ENCODE data around the gene YLPM1.
A peak's percentile ranks its signal among the peaks of the same experiment; 100 is the strongest.
"Not testable (repeated sequence)": the region's sequence is repeated elsewhere in the genome, so short reads cannot be mapped to it uniquely, and the experiment has no call there.

The YLPM1 gene

DNA sequence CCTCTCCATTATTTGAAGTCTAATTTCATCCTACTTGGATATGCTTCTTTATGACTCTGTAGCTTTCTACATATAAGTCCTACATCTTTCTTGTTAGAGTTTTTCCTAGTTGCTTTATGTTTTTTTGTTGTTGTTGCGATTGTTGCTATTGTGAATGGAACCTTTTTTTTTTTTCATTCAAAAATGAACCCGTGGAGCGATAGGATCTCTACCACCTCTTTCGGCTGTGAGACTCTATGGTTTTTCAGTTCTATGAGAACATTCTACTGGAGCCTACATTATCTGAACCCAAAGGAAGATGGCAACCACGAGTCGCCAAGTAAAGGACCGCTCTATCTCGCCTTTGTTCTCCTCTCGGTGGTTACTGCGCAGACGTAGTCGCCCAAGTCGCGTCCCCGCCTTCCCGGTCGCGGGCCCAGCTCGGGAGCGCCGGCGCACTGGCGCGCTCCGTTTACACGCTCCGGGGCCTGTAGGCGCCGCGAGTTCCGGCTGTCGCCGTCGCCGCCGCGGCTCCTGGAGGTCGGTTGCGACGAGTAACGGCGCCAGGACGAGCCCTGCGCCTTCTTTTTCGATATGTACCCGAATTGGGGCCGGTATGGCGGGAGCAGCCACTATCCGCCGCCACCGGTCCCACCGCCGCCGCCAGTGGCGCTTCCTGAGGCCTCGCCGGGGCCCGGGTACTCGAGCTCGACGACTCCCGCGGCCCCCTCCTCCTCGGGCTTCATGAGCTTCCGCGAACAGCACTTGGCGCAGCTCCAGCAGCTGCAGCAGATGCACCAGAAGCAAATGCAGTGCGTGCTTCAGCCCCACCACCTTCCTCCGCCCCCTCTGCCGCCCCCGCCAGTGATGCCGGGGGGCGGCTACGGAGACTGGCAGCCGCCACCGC, at the start of gene YLPM1:
Gene YLPM1, plus strand, starts transcription at position 400 of the 886 bp plus-strand sequence. Its CDS starts 174 bp downstream, at position 574.
- Mint-ChIP-seq H3K4me3 (peak within 1 kb of the TSS; percentile 99), H3K27ac (peak within 1 kb of the TSS; percentile 90), H3K9me3 (no peaks in the 10 kb centered on the region), H3K4me1 (ENCODE audit: low read depth) (peaks cover 40% of the 10 kb centered on the region), H3K27me3 (peaks cover 3% of the 10 kb centered on the region), H3K36me3 (ENCODE audit: low read depth) (peaks cover 36% of the 10 kb centered on the region)
- intact Hi-C loops (cut with micrococcal nuclease): loop anchor here (2.0 to 10.0 kb wide), 2 partner anchors 50 to 678 kb away; partner anchors contain the start of genes ALDH6A1, AREL1, FCF1 and LIN52

GRCh38 chr14:74713395-74713735, 49.8 kb upstream of the YLPM1 start:
- H3K9me3 Mint-ChIP-seq: no peaks in the 10 kb centered on the region
- H3K36me3 Mint-ChIP-seq (ENCODE audit: low read depth): peaks cover 49% of the 10 kb centered on the region
- H3K27me3 Mint-ChIP-seq: no peaks in the 10 kb centered on the region
- H3K4me1 Mint-ChIP-seq (ENCODE audit: low read depth): peaks cover 18% of the 10 kb centered on the region
- intact Hi-C loops (cut with micrococcal nuclease): loop anchor here (2.0 to 5.0 kb wide), 3 partner anchors 49 to 221 kb away; partner anchors contain the start of genes ISCA2, NPC2 and YLPM1
- H3K27ac Mint-ChIP-seq: peak overlapping the region; percentile 98
- peak overlapping the region; percentile 94 for H3K4me3 Mint-ChIP-seq

DNA sequence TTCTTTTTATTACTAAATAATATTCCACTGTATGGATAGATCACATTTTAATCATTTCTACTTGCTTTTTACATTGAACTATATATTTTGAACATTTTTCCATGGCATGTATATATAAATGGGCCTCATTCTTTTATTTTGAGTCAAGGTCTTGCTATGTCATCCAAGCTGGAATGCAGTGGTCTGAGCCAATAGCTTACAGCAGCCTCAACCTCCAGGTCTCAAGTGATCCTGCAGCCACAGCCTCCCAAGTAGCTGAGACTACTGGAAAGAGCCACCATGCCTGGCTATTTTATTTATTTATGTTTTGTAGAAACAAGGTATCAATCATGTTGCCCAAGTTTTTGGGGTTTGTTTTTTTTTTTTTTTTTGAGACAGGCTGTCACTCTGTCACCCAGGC, 42.6 kb upstream of the YLPM1 start:
- no peak overlapping the region for H3K27ac Mint-ChIP-seq
- no peak overlapping the region for H3K4me3 Mint-ChIP-seq
- H3K27me3 Mint-ChIP-seq: no peaks in the 10 kb centered on the region
- H3K36me3 Mint-ChIP-seq (ENCODE audit: low read depth): peaks cover 95% of the 10 kb centered on the region
- H3K9me3 Mint-ChIP-seq: no peaks in the 10 kb centered on the region
- intact Hi-C loops (cut with micrococcal nuclease): no loop called here
- peaks cover 7% of the 10 kb centered on the region for H3K4me1 Mint-ChIP-seq (ENCODE audit: low read depth)

GRCh38 chr14:74723134-74723533, 40.0 kb upstream of the YLPM1 start:
- H3K27me3 Mint-ChIP-seq: no peaks in the 10 kb centered on the region
- H3K4me3 Mint-ChIP-seq: no peak overlapping the region
- H3K9me3 Mint-ChIP-seq: no peaks in the 10 kb centered on the region
- intact Hi-C loops (cut with micrococcal nuclease): no loop called here
- H3K27ac Mint-ChIP-seq: no peak overlapping the region
- peaks cover 7% of the 10 kb centered on the region for H3K4me1 Mint-ChIP-seq (ENCODE audit: low read depth)
- H3K36me3 Mint-ChIP-seq (ENCODE audit: low read depth): peaks cover 78% of the 10 kb centered on the region

GRCh38 chr14:74732387-74732786, 30.7 kb upstream of the YLPM1 start:
- intact Hi-C loops (cut with micrococcal nuclease): no loop called here

DNA sequence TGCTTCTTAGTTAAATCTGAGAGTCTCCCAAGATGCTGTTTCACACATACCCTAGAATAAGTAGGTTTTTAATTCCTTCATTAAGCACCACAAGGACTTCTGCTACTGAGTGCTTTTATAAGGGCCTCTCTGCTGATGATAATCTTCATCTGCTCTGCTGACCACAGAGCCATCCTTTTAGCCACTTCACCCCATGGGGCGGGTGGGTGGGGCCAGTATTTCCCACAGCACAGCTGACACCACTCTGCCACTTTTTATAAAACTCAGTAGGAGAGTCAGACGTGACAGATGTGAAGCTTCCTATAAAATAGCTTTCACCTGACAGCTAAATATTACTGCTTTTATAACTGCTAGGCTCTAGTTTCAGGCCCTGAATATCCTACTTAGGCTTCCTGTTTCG, 29.9 kb upstream of the YLPM1 start:
- H3K36me3 Mint-ChIP-seq (ENCODE audit: low read depth): peaks cover 88% of the 10 kb centered on the region
- H3K27me3 Mint-ChIP-seq: no peaks in the 10 kb centered on the region
- H3K9me3 Mint-ChIP-seq: no peaks in the 10 kb centered on the region
- intact Hi-C loops (cut with micrococcal nuclease): no loop called here
- H3K27ac Mint-ChIP-seq: no peak overlapping the region
- H3K4me1 Mint-ChIP-seq (ENCODE audit: low read depth): no peaks in the 10 kb centered on the region
- H3K4me3 Mint-ChIP-seq: no peak overlapping the region

More at GRCh38 chr14:74732387-74732786, 30.7 kb upstream of the YLPM1 start:
- Mint-ChIP-seq H3K9me3 (no peaks in the 10 kb centered on the region), H3K4me1 (ENCODE audit: low read depth) (no peaks in the 10 kb centered on the region), H3K27me3 (no peaks in the 10 kb centered on the region), H3K27ac (no peak overlapping the region), H3K4me3 (no peak overlapping the region), H3K36me3 (ENCODE audit: low read depth) (peaks cover 80% of the 10 kb centered on the region)

DNA sequence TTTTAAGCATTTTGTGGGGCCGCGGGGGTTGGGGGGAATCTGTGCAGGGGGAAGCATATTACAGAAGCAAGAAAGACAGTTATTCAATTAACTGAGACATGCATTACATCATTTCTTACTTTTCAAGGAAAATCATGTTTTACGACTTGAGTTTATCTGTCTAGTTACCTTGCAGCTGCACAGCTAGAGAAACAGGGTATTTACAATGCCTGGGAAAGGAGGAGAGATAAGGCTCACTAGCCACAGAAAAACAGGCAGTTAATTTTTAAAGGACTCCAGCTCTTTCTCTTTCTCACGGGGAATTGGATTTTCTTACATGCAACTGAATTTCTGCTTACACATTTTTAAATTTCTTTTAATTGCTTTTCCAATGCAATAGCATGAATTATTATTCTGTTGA, 28.0 kb upstream of the YLPM1 start:
- H3K36me3 Mint-ChIP-seq (ENCODE audit: low read depth): peaks cover 85% of the 10 kb centered on the region
- no peaks in the 10 kb centered on the region for H3K27me3 Mint-ChIP-seq
- no peak overlapping the region for H3K27ac Mint-ChIP-seq
- intact Hi-C loops (cut with micrococcal nuclease): no loop called here
- no peak overlapping the region for H3K4me3 Mint-ChIP-seq
- no peaks in the 10 kb centered on the region for H3K4me1 Mint-ChIP-seq (ENCODE audit: low read depth)
- H3K9me3 Mint-ChIP-seq: no peaks in the 10 kb centered on the region

- H3K4me1 Mint-ChIP-seq (ENCODE audit: low read depth): no peaks in the 10 kb centered on the region
- no peaks in the 10 kb centered on the region for H3K9me3 Mint-ChIP-seq
- H3K27me3 Mint-ChIP-seq: no peaks in the 10 kb centered on the region
- H3K36me3 Mint-ChIP-seq (ENCODE audit: low read depth): peaks cover 63% of the 10 kb centered on the region
- no peak overlapping the region for H3K27ac Mint-ChIP-seq
- intact Hi-C loops (cut with micrococcal nuclease): no loop called here
- no peak overlapping the region for H3K4me3 Mint-ChIP-seq
These were observed 25.3 kb upstream of the YLPM1 start for GRCh38 chr14:74737753-74738325.

- Mint-ChIP-seq H3K9me3 (no peaks in the 10 kb centered on the region), H3K27me3 (no peaks in the 10 kb centered on the region), H3K4me3 (no peak overlapping the region), H3K36me3 (ENCODE audit: low read depth) (peaks cover 47% of the 10 kb centered on the region), H3K4me1 (ENCODE audit: low read depth) (no peaks in the 10 kb centered on the region), H3K27ac (no peak overlapping the region)
- intact Hi-C loops (cut with micrococcal nuclease): no loop called here
These were observed 23.7 kb upstream of the YLPM1 start for GRCh38 chr14:74739293-74740030.

DNA sequence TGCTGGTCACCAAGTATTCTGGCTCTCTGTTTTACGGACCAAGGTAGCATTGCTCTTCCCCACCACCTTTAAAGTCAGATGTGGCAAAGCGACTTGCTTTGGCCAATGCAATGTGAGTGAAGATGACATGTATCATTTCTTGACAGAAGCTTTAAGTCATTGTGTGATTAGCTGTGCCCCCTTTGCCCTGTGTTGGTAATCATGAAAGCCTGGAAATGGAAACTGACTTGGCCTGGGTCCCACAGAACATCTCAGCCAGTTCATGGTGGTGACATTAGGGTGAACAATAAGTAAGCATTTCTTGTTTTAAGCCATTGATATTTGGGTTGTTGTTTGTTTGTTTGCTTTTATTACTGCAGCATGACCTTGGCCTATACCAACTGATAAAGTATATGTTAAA, 15.9 kb upstream of the YLPM1 start:
- intact Hi-C loops (cut with micrococcal nuclease): no loop called here
- Mint-ChIP-seq H3K9me3 (peaks cover 7% of the 10 kb centered on the region), H3K4me1 (ENCODE audit: low read depth) (no peaks in the 10 kb centered on the region), H3K4me3 (no peak overlapping the region), H3K27ac (no peak overlapping the region), H3K27me3 (no peaks in the 10 kb centered on the region), H3K36me3 (ENCODE audit: low read depth) (no peaks in the 10 kb centered on the region)

DNA sequence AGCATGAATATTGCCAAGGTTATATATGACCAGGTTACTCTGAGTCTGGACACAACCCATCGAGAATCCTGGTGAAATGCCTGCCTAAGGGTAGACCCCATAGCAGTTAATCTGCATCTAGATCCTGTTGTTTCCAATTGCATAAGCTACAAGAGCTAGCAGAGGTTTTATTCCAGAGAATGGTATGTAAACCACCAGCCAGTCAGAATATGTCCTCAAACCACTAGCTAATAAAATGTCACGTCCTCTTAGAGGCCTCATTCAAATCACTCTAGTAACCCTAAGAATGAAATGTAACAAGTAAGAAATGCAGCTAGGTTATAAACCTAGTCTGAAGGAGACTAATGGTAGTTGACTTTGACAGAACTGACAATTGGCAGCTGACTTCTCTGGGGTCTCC, 9.0 kb upstream of the YLPM1 start:
- peaks cover 6% of the 10 kb centered on the region for H3K36me3 Mint-ChIP-seq (ENCODE audit: low read depth)
- peaks cover 24% of the 10 kb centered on the region for H3K9me3 Mint-ChIP-seq
- H3K27ac Mint-ChIP-seq: no peak overlapping the region
- H3K27me3 Mint-ChIP-seq: peaks cover under 1% of the 10 kb centered on the region
- no peaks in the 10 kb centered on the region for H3K4me1 Mint-ChIP-seq (ENCODE audit: low read depth)
- intact Hi-C loops (cut with micrococcal nuclease): no loop called here
- H3K4me3 Mint-ChIP-seq: no peak overlapping the region

GRCh38 chr14:74754899-74755298, 8.2 kb upstream of the YLPM1 start:
- Mint-ChIP-seq H3K36me3 (ENCODE audit: low read depth) (peaks cover 6% of the 10 kb centered on the region), H3K4me3 (no peak overlapping the region), H3K4me1 (ENCODE audit: low read depth) (no peaks in the 10 kb centered on the region), H3K27me3 (peaks cover 3% of the 10 kb centered on the region), H3K9me3 (peaks cover 24% of the 10 kb centered on the region), H3K27ac (no peak overlapping the region)
- intact Hi-C loops (cut with micrococcal nuclease): no loop called here

- intact Hi-C loops (cut with micrococcal nuclease): no loop called here
These were observed 6.8 kb upstream of the YLPM1 start for GRCh38 chr14:74756326-74756725.

DNA sequence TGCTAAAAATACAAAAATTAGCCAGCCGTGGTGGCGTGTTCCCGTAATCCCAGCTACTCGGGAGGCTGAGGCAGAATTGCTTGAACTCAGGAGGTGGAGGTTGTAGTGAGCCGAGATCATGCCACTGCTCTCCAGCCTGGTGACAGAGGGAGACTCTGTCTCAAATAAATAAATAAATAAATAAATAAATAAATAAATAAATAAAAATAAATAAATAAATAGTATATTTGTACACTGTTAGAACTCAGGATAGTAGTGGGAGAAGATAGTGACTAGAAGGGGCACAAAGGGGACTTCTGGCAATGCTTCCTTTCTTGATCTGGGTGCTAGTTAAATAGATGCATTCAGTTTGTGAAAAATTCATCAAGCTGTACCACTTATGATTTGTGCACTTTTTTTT, 4.6 kb upstream of the YLPM1 start:
- intact Hi-C loops (cut with micrococcal nuclease); H3K9me3 Mint-ChIP-seq; H3K4me3 Mint-ChIP-seq; H3K27ac Mint-ChIP-seq; H3K36me3 Mint-ChIP-seq (ENCODE audit: low read depth); H3K27me3 Mint-ChIP-seq; H3K4me1 Mint-ChIP-seq (ENCODE audit: low read depth): not testable (repeated sequence)

More at GRCh38 chr14:74756326-74756725, 6.8 kb upstream of the YLPM1 start:
- Mint-ChIP-seq H3K4me3 (no peak overlapping the region), H3K27ac (no peak overlapping the region), H3K27me3 (peaks cover 3% of the 10 kb centered on the region), H3K36me3 (ENCODE audit: low read depth) (peaks cover 6% of the 10 kb centered on the region), H3K9me3 (peaks cover 24% of the 10 kb centered on the region), H3K4me1 (ENCODE audit: low read depth) (no peaks in the 10 kb centered on the region)

Measured in dendritic cell treated with granulocyte-macrophage colony-stimulating factor and Interleukin-4, amounts not matched to agents 40 ng/mL and 50 ng/mL, for 4 days (primary cell).